Kidney epithelial cell (primary cell): Measurements from ENCODE around the gene CAMTA1. TPM values are rescaled to one million over a fixed set of nuclear protein-coding genes. Genes with fewer than 3 reads are reported as not detected.
"Not testable (repeated sequence)": the region's sequence is repeated elsewhere in the genome, so short reads cannot be mapped to it uniquely, and the experiment has no call there.

Experiments used
- DNase-seq: peaks from one replicate; pipeline ENCODE4 v3.0.0-alpha.2; 2010; ENCODE audit warnings: low read depth
- H3K27me3 ChIP-seq: 2 replicates; pipeline ENCODE4 v1.6.0; 2011; ENCODE audit warnings: low read length; ENCODE audit not compliant: control insufficient read depth, insufficient read depth
- H3K36me3 ChIP-seq: 2 replicates; pipeline ENCODE4 v1.5.1; 2011; ENCODE audit warnings: low read length; ENCODE audit not compliant: control insufficient read depth, insufficient read depth
- H3K4me3 ChIP-seq: 2 replicates; pipeline ENCODE4 v1.5.1; 2011; ENCODE audit warnings: low read depth, mild to moderate bottlenecking, control low read depth, low read length
- total RNA-seq: library from RNA; depleted of rRNA; stranded (reverse); fragments of >200 nt; gene quantifications from 2 replicates; pipeline ENCODE4 v1.2.3, GENCODE V29; 2015
- TF ChIP-seq, protein P1 (sequence below): IDR thresholded peaks from 2 replicates; pipeline ENCODE4 v1.5.1; 2011; ENCODE audit warnings: mild to moderate bottlenecking, moderate library complexity, low read length, control low read depth, inconsistent platforms; ENCODE audit not compliant: insufficient read depth, poor library complexity, severe bottlenecking

The CAMTA1 gene
- total RNA-seq, 1 donor from 2014 or later, result 76.5 TPM

DNA sequence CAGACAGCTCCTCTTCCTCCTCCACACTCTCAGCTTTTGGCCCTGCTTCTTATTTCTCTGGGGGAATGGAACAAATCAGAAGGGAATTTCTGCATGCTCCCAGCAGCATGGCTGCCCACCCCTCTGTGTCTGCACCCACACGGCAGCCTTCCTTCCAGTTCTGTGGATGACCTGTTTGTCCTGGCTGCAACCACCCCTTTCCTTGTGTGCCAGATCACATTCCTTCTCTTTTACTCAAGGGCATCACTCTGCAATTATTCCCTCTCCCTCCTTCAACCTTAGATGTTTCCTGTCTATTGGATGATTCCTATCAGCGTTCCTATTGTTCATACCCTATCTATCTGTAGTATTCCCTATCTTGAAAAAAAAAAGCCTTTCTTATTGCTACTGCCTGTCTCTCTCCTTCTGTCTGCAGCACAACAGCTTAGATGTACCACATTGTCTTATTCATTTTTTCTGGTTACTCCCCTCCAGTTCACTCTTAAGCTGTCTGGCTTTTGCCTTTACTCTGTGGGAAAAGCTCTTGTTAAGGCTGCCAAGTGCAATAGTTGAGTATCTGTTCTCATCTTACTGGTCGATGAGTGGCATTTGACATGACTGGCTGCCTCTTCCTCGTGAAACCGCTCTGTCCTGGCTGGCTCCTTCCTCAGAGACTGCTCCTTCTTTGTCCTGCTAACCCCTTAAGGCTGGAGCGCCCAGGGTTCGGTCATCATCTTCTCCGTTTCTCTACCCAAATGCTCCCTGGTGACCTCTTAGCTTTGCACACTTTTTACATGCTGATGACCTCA, 351.1 kb downstream of the CAMTA1 start:
- Histone ChIP-seq H3K4me3 (no peak overlapping the region), H3K36me3 (no peaks in the 10 kb centered on the region), H3K27me3 (no peaks in the 10 kb centered on the region)
- TF ChIP-seq, protein P1, sequence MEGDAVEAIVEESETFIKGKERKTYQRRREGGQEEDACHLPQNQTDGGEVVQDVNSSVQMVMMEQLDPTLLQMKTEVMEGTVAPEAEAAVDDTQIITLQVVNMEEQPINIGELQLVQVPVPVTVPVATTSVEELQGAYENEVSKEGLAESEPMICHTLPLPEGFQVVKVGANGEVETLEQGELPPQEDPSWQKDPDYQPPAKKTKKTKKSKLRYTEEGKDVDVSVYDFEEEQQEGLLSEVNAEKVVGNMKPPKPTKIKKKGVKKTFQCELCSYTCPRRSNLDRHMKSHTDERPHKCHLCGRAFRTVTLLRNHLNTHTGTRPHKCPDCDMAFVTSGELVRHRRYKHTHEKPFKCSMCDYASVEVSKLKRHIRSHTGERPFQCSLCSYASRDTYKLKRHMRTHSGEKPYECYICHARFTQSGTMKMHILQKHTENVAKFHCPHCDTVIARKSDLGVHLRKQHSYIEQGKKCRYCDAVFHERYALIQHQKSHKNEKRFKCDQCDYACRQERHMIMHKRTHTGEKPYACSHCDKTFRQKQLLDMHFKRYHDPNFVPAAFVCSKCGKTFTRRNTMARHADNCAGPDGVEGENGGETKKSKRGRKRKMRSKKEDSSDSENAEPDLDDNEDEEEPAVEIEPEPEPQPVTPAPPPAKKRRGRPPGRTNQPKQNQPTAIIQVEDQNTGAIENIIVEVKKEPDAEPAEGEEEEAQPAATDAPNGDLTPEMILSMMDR, result no peak
- DNase-seq, result no peak

DNA sequence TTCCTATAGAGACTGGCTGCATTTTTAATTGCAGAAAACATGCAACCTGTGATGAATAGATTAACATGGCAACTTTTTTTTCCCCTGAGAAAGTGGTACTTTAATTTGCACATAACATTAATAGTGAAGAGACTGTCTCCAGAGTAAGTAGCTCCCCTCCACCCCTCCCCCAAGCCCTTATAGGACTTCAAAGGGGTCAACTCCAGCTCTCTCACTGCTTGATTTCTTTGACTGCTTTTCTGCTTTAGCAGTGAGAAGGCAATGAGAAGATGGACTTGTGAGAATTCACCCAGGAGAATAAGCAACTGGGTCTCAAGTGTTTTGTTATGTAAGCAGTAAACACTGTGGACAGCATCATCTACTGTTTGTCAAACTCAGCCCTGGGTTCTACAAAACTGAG, 355.0 kb downstream of the CAMTA1 start:
- Histone ChIP-seq H3K4me3 (no peak overlapping the region), H3K36me3 (no peaks in the 10 kb centered on the region), H3K27me3 (no peaks in the 10 kb centered on the region)
- TF ChIP-seq, protein P1, result no peak
- no peak for DNase-seq

DNA sequence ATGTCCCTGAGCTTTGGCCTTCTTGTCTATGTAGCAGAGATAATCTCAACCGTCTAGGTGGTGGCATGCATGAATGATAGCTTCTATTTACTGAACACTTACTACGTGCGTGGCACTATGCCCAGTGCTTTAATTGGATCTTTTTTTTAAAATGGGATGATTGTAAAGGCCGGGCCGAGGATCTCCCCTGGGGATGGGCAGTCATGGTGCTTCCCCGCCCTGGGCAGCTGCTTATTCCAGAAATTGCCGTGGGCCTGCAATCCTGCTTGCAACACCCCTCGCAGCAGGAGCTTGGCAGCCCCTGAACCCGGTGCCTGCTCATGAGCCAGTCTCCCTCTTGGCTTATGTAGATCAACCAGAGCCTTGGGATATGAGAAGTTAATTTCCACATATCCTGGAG, 360.7 kb downstream of the CAMTA1 start:
- H3K36me3 ChIP-seq, result no peaks in the 10 kb centered on the region
- H3K27me3 ChIP-seq, result no peaks in the 10 kb centered on the region
- DNase-seq, result no peak
- TF ChIP-seq, protein P1, result no peak
- H3K4me3 ChIP-seq, result no peak overlapping the region

DNA sequence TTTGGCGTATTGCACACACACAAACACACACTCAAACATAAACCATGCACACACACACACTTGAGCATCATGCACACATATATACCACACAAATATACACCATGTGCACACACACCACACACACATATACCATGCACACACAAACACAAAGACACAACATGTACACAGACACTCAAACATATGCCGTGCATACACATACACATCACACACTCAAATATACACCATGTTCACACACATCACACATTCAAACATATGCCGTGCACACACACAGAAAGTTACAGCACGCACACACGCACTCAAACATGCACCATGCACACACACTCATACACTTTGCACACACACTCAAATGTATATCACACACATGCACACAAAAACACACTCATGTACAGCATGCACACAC, 361.5 kb downstream of the CAMTA1 start:
- no peak for DNase-seq
- Histone ChIP-seq H3K4me3 (no peak overlapping the region), H3K27me3 (no peaks in the 10 kb centered on the region), H3K36me3 (no peaks in the 10 kb centered on the region)
- TF ChIP-seq, protein P1, result no peak

DNA sequence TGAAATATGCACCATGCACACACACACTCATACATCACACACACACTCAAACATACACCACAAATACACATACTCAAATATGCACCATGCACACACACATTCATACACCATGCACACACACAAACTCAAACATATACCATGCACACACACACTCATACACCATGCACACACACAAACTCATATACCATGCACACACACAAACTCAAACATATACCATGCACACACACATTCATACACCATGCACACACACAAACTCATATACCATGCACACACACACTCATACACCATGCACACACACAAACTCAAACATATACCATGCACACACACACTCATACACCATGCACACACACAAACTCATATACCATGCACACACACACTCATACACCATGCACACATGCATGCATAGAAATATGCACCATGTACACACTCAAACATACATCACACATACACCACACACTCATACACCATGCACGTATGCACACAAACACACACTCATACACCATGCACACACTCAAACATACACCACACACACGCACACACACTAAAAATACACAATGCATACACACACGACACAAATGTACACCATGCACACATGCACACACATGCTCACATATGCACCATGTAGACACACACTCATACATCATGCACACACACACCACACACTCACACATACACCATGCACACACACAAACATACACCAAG, 362.5 kb downstream of the CAMTA1 start:
- H3K4me3 ChIP-seq, H3K27me3 ChIP-seq, DNase-seq, H3K36me3 ChIP-seq: not testable (repeated sequence)

DNA sequence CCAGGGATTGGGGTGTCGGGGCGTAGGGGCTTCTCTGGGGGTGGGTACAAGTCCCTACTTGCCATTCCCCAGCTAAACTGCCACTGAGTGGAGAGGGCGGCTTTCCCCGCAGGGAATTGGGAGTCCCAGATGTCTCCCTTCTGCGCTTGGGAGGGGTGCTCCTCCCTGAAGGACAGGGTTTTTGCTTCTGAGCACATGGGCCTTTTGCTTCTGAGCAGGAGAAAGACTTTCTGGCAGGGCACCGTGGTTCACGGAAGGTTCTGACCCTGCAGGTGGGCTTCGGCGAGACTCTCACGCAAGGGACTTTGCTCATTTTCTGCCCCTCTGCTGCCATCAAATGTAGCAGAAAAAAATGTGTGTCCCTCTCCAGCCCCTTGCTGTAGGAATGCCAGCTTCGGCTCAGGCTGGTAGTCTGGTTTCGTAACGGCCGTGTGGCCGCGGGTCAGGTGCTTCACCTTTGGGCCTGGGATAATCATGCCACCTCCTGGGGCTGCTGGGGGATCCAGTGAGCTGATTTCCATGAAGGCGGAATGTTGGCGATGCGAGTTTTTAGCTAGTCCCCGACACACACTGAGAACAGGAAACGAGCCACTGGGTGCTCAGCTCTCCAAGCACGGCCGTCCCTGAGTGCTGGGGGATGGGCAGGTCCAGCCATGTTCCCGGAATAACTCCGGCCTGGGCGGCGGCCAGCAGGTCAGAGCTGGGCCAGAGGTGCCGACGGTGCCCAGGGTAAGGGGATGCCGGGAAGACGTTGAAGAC, 364.0 kb downstream of the CAMTA1 start:
- TF ChIP-seq, protein P1, result no peak
- Histone ChIP-seq H3K4me3 (no peak overlapping the region), H3K27me3 (peaks cover 14% of the 10 kb centered on the region), H3K36me3 (no peaks in the 10 kb centered on the region)
- DNase-seq, result no peak
